Liver (tissue), 3 donors: Measurements from ENCODE around the gene BLOC1S1.

Experiments used
- ATF3 ChIP-seq: IDR thresholded peaks from 2 replicates; pipeline ENCODE4 v1.6.1; 2016; ENCODE audit warnings: antibody characterized with exemption
- SP1 ChIP-seq: IDR thresholded peaks from 2 replicates; pipeline ENCODE4 v1.6.1; 2018; ENCODE audit warnings: antibody characterized with exemption, mild to moderate bottlenecking
- TF ChIP-seq, protein P1 (sequence below): fragments of 150-350 bp; IDR thresholded peaks from 2 replicates; pipeline ENCODE4 v1.5.1; 2017; ENCODE audit warnings: improper control_type of control experiment, low read depth, low read length; ENCODE audit not compliant: missing input control
- donor health status: healthy.
- donor health status: healthy.

DNA sequence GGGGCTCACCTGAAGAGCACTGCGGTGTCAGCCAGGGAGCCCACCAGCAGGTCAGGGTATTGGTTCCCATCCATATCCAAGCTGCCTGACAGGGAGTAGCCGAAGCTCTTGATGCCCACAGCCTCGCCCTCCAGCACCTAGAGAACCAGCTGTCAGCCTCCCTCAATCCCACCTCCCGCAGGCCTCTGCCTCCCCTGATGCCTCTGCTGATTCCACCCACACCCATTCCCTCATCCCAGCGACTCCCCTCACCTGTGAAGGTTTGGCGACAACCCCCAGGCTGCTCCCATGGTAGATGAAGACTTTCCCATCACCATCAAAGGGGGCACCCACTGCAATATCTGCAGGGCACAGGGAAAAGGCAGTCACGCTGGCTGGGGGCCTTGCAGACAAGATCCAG lies 18.2 kb upstream of the BLOC1S1 start:
- TF ChIP-seq, protein P1, sequence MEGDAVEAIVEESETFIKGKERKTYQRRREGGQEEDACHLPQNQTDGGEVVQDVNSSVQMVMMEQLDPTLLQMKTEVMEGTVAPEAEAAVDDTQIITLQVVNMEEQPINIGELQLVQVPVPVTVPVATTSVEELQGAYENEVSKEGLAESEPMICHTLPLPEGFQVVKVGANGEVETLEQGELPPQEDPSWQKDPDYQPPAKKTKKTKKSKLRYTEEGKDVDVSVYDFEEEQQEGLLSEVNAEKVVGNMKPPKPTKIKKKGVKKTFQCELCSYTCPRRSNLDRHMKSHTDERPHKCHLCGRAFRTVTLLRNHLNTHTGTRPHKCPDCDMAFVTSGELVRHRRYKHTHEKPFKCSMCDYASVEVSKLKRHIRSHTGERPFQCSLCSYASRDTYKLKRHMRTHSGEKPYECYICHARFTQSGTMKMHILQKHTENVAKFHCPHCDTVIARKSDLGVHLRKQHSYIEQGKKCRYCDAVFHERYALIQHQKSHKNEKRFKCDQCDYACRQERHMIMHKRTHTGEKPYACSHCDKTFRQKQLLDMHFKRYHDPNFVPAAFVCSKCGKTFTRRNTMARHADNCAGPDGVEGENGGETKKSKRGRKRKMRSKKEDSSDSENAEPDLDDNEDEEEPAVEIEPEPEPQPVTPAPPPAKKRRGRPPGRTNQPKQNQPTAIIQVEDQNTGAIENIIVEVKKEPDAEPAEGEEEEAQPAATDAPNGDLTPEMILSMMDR = no peak
- TF ChIP-seq SP1 = no peak
- no peak for TF ChIP-seq ATF3
